Measurements from ENCODE around the gene MED29.

MED29 gene

GRCh38 chr19:39410017-39410830 is 19.0 kb downstream of the MED29 start:
- no peak for DNase-seq (ENCODE audit: extremely low read depth in 1 of 2, low read depth in 1 of 2)

DNA sequence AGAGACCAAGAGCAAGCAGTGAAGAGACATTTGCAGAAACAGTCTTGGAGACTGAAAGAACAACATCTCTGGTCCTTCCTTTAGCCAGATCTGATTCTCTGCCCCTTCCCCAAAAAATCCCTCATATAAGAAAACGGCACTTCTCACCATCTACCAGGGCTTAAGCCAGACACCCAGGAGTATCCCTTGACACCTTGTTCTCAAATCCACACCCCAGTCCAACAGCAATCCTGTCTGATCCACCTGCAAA is 19.6 kb downstream of the MED29 start:
- DNase-seq (ENCODE audit: extremely low read depth in 1 of 2, low read depth in 1 of 2): no peak

DNA sequence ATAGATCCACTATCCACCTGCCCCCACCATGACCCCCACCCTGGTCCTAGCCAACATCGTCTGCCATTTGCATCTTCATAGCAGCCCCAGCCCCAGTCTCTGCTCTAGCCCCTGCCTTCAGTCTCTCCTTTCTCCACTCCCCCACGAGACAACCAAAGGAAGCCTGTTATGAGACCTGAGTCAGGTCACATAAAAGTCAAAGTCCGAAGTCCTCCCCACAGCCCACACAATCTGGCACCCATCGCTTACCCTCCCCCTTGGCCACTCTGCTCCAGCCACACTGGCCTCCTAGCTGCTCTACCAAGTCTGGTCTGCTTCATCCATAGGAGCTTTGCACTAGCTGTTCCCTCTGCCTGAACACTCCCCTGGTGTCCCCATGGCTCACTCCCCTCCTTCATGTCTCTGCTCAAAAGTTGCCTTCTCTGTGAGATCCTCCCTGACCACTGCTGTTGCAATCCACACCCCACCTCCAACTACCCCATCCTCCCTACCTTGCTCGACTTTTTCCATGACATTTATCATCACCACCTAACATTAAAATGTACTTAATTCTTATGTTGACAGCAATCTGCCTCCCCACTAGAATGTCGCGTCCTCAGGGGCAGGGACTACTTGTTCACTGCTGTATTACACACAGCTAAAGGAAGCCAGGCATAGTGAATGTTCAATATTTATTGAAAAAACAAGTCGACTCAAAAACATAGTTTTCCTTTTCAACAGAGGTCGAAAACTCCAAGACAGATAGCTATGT is 20.1 kb downstream of the MED29 start:
- DNase-seq (ENCODE audit: extremely low read depth in 1 of 2, low read depth in 1 of 2): no peak

DNA sequence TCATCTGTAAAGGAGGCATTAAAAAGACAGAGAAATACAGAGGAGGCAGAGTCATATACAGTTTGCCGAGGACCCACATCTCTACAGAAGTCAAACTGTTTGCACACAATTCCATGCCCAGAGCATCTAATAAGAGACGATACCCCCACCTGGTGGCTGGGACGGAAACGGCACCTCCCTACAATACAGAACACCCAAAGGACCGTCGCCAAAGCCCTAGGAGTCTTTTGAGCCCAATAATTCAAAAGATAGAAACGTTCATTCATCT is 20.6 kb downstream of the MED29 start:
- DNase-seq (ENCODE audit: extremely low read depth in 1 of 2, low read depth in 1 of 2): peak; percentile 67 to 85

DNA sequence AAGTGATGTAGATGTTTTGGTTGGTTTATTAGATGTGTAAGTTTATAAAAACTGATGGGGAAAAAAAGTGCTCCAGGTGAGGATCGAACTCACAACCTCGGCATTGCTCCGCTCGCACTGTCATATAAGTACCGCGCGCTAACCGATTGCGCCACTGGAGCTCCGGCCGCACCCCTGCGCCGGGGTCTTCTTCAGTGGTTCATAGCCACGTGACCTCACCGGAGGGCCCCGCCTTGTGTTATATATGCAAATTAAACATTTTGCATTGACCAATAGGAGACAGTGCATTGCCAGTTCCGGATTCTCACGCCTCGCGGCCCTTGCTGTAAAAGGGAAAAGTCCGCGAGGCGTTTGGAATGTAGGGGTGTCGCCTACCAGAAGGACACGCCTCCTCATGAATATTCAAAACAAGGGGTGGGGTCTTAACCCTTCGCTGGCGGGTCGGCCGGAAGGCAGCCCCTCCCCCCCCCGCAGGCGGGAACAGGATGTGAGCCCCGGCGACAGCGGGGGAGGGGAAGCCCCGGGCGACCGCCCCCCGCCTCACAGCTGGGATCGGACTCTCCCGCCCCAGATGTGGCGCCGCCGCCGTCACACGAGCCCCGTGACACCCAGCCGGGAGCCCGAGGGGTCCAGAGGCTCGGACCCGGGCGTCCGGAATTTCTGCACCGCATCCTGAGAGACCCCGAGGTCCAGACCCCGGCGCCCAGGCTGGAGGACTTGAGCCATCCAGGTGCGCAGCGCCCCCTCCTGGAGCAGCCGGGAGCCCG is 21.1 kb downstream of the MED29 start, which contains the start of gene PLEKHG2:
TSS of gene PLEKHG2 (plus strand) at position 570 of the 767 bp plus-strand sequence. CDS start 1,418 bp downstream, outside the sequence.
- peak; percentile 90 to 95 for DNase-seq (ENCODE audit: extremely low read depth in 1 of 2, low read depth in 1 of 2)

DNA sequence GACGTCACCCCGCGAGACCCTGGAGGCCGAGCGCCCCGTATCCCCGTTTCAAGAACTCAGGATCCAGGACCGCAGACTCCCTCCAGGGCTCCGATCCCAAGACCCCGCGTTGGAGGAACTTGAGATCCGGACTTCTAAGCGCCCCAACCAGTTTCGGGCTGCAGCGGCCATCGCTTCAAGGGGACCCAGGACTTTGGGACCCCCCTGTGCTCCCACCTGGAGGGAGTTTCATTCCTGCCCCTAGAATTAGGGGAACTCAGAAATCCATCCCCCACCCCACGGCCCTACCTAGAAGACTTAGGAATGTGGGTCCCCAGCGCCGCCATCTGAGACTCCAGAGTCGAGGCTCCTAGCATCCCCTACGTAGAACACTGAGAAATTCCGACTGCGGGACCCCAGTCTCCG is 21.7 kb downstream of the MED29 start:
- DNase-seq (ENCODE audit: extremely low read depth in 1 of 2, low read depth in 1 of 2): no peak

DNA sequence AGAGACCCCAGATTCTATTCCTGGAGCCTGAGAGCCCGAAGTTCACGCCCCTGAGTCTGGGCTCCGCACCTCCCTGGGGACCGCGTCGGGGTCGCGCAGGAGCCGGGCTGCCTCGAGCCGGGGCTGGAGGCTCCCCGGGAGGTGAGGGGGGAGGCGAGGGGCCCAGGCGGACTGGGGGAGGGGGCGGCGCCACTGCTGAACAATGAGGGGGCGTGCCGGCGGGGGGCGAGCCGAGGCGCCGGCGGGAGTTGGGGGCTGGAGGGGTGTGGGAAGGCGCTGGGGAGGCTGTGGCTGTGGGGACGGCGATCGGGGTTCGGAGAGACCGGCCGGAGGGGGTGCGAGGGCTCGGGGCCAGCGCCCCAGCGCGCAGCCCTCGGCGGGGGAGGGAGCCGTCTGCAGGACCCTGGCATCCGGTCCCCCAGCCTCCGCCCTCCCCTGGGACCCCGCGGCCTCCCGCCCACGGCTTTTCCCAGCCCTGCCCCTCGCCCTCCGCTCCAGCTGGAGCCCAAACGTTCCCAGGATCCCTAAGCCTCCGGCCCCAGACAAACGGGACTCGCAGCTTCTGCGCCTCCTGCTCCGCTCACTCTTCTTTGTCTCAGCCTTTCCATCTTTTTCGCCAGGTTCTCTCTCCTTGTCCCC is 22.2 kb downstream of the MED29 start:
- DNase-seq (ENCODE audit: extremely low read depth in 1 of 2, low read depth in 1 of 2): no peak

DNA sequence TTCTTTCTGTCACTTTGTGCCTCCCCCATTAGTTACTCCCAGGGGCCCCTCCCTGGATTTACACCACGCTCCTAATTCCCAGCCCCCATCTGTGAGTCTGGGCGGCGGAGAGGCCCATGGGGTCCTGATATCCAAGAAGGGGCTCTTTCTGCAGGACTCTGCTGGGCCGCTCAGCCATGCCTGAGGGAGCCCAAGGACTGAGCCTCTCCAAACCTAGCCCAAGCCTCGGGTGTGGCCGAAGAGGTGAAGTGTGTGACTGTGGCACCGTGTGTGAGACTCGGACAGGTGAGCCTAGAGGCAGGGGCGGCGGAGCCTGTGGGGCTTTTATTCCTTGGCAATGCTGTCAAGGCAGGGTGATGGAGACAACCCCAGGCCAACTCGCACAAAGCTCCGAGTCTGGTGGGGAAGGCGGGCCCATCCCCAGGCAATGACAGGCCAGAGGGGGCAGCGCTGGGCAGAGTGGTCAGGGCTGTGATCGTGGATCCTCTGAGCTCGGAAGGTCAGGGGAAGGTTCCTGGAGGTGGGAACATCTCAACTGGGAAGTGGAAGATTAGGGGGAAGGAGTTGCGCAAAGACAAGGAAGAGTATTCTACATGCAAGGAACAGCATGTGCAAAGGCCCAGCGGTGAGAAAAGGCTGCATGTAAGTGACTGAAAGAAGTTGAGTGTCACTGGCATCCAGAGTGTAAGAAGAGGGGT is 22.9 kb downstream of the MED29 start:
- DNase-seq (ENCODE audit: extremely low read depth in 1 of 2, low read depth in 1 of 2): no peak

GRCh38 chr19:39415111-39416046 is 24.2 kb downstream of the MED29 start:
- DNase-seq (ENCODE audit: extremely low read depth in 1 of 2, low read depth in 1 of 2): no peak

DNA sequence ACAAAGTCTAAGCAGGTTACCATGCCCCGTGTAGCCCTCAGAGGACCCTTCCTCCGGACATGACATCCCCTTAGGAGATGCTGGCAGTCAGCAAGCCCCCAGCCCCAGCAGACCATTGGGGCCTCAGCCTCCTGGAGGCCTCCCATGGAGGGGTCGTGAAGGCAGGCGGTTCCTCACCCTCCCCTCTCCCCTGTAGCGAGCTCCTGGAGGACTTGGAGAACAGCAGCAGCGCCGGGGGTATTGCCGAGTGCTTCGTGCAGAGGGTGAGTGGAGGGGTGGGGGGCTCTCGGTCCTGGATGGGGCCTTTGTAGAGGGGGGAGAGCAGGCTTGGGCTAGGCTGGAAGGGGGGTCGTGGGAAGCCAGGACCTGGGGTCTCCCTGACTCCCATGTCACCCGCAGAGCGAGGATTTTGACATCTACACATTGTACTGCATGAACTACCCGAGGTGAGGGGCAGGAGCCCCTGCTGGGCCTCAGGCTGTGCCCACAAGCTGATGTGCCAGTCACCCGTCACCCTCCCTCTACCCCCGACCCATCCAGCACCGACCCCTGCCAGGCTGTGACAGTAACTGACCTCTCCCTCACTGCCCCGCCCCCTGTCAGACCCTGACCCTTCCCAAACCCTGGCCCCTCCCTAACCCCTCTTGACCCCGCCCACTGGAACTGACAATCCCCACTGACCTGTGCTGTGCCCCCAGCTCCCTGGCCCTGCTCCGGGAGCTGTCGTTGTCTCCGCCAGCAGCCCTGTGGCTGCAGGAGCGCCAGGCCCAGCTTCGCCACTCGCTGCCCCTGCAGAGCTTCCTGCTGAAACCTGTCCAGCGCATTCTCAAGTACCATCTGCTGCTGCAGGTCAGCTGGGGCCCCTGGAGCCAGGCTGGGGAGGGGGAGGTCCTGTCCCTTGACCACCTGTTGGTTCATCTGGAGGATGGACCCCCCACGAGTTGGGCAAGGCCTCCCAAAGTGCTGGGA is 25.3 kb downstream of the MED29 start:
- DNase-seq (ENCODE audit: extremely low read depth in 1 of 2, low read depth in 1 of 2): no peak

DNA sequence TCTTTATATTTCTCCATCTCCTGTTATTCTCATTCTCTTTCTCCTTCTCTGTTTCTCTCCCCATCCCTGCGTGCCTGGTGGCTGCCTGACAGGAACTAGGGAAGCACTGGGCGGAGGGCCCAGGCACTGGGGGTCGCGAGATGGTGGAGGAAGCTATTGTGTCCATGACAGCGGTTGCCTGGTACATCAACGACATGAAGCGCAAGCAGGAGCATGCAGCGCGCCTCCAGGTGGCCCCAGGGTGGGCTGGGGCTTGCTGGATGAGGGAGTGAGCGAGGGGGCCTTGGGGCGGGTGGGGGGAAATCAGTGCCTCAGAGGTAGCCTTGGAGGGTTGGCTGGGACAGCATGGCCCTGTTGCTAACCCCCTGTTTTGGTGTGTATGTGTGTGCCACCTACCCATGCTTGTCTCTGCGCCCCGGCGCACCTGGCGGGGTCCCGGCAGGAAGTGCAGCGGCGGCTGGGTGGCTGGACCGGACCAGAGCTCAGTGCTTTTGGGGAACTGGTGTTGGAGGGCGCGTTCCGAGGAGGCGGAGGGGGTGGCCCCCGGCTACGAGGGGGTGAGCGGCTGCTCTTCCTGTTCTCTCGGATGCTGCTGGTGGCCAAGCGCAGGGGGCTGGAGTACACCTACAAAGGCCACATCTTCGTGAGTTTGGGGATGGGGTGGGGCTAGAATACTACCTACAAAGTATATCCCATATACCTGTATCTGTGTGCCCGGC is 26.4 kb downstream of the MED29 start:
- no peak for DNase-seq (ENCODE audit: extremely low read depth in 1 of 2, low read depth in 1 of 2)

DNA sequence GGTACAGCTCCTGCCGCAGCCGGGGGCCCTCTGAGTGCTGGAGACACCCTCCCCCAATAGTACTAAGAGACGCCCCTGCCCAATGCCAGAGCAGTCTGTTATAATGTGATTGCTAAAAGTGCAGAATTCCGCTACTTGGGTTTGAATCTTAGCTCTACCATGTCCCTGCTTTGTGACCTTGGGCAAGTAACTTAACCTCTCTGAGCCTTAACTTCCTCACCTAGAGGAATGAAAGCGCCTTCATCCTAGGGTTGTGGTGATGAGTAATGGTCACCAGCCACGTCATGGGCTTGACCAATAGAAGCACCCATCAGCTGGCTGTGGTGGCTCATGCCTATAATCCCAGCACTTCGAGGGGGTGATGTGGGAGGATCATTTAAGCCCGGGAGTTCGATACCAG is 27.8 kb downstream of the MED29 start:
- DNase-seq (ENCODE audit: extremely low read depth in 1 of 2, low read depth in 1 of 2): no peak

- no peak for DNase-seq (ENCODE audit: extremely low read depth in 1 of 2, low read depth in 1 of 2)
These were observed 29.6 kb downstream of the MED29 start for GRCh38 chr19:39420769-39421168.

DNA sequence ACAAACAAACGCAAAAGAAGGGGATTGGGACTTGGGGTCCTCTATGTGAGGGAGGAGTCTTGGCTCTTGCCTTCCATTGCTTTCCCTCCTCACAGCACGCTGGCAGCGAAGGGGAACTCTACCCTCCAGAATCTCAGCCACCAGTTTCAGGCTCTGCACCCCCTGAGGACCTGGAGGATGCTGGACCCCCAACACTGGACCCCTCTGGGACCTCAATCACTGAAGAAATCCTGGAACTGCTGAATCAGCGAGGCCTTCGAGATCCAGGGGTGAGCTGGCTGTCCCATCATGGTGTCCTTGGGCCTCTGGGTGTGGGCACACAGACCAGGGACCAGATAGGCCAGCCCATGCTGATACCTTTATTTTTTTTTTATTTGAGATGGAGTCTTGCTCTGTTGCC is 30.8 kb downstream of the MED29 start:
- DNase-seq (ENCODE audit: extremely low read depth in 1 of 2, low read depth in 1 of 2): no peak

GRCh38 chr19:39423258-39424086 is 32.3 kb downstream of the MED29 start:
- no peak for DNase-seq (ENCODE audit: extremely low read depth in 1 of 2, low read depth in 1 of 2)

- no peak for DNase-seq (ENCODE audit: extremely low read depth in 1 of 2, low read depth in 1 of 2)
These were observed 33.8 kb downstream of the MED29 start for GRCh38 chr19:39424934-39425333.

DNA sequence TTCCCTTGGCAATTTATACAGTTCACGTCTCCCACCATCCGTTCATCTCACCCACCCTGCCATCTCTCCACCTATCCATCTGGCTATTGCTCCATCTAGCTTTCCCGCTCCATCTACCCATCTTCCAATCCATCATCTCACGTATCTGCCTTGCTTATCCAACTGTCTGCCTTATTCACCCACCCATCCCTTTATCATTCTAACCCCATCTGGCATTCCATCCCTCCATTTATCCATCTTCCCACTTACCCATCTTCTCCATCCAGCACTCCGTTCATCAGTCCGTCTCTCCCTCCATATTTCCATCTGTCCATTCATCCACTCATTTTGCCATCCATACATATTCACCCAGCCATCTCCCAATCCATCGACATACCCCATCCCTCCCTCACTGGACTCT is 34.6 kb downstream of the MED29 start:
- DNase-seq (ENCODE audit: extremely low read depth in 1 of 2, low read depth in 1 of 2): no peak

Data from stimulated activated CD8-positive, alpha-beta memory T cell treated with anti-CD3 and anti-CD28 coated beads, Interleukin-7, amount 100 ng/mL, for 48 hours (primary cell).